Heart right ventricle (tissue), 16 donors: ENCODE data around the gene IGFLR1. TPM values are rescaled to one million over a fixed set of nuclear protein-coding genes. Genes with fewer than 3 reads are reported as not detected.
"Not testable (repeated sequence)": the region's sequence is repeated elsewhere in the genome, so short reads cannot be mapped to it uniquely, and the experiment has no call there.

Source experiments
- ATAC-seq, 8 donors: fragments of 200-7000 bp; cut with Tn5 transposase; one replicate each; pipeline ENCODE4 v1.9.1; 2020; ENCODE audit warnings: mild to moderate bottlenecking in 8 of 8, moderate library complexity in 8 of 8, moderate number of reproducible peaks in 1 of 8
- DNase-seq, 2 donors: peaks; one replicate each; pipeline ENCODE4 v3.0.0-alpha.2; 2020
- H3K27ac ChIP-seq, 10 donors: fragments of 200-600 bp; sonication (generic) in 2 of 10; one replicate each; pipeline versions ENCODE4 v1.5.0 to v1.8.0; 2020 to 2022; ENCODE audit warnings: mild to moderate bottlenecking in 3 of 10
- H3K27me3 ChIP-seq, 7 donors: fragments of 200-600 bp; one replicate each; pipeline ENCODE4 v1.8.0; 2021 to 2022; ENCODE audit warnings: mild to moderate bottlenecking in 2 of 7
- H3K36me3 ChIP-seq, 9 donors: fragments of 200-600 bp; sonication (generic) in 1 of 9; one replicate each; pipeline versions ENCODE4 v1.5.0 to v1.8.0; 2020 to 2022; ENCODE audit warnings: mild to moderate bottlenecking in 2 of 9
- H3K4me1 ChIP-seq, 9 donors: fragments of 200-600 bp; sonication (generic) in 1 of 9; one replicate each; pipeline versions ENCODE4 v1.5.0 to v1.8.0; 2020 to 2022; ENCODE audit warnings: mild to moderate bottlenecking in 4 of 9
- H3K4me3 ChIP-seq, 10 donors: fragments of 200-600 bp; sonication (generic) in 2 of 10; one replicate each; pipeline versions ENCODE4 v1.5.0 to v1.8.0; 2020 to 2022; ENCODE audit warnings: mild to moderate bottlenecking in 7 of 10, moderate library complexity in 2 of 10
- H3K9me3 ChIP-seq, 11 donors: fragments of 200-600 bp in 10 of 11; sonication (generic) in 2 of 11; one replicate each; pipeline versions ENCODE4 v1.5.0 to v1.8.0; 2013 to 2022; ENCODE audit warnings: mild to moderate bottlenecking in 2 of 11, control low read depth in 1 of 11, moderate library complexity in 1 of 11
- WGBS, 2 donors: extraction: QIAGEN DNeasy Blood & Tissue Kit; methylation state at CpG; one replicate each; pipeline ENCODE4 v1.1.7; 2013; ENCODE audit warnings: inconsistent platforms in 1 of 2; 5-methylcytosine and 5-hydroxymethylcytosine counted together
- intact Hi-C, 10 donors: fragments of 100-400 bp; cut with DNase I; formaldehyde crosslinking; loops; one replicate each; pipeline versions ENCODE4 v1.11.1 to v1.14.2; 2022
- polyA plus RNA-seq, 2 donors: library from polyadenylated mRNA; stranded (reverse); fragments of 200-250 nt; gene quantifications; one replicate each; pipeline ENCODE4 v1.2.3, GENCODE V29; 2013
- total RNA-seq, 10 donors: library from RNA; stranded (reverse); fragmentation: NEBNext Ultra II Directional in 3 of 10; extraction: Animal tissue kit (Norgen Biotek cat#: 25700) in 3 of 10; gene quantifications; one replicate each; pipeline versions ENCODE4 v1.2.1 to v1.2.4, GENCODE V29; 2021 to 2023
- TF ChIP-seq, protein P1 (sequence below), 9 donors: fragments of 200-600 bp; sonication (generic) in 2 of 9; IDR thresholded peaks; one replicate each; pipeline versions ENCODE4 v1.5.0 to v1.8.0; 2021 to 2022; ENCODE audit warnings: antibody characterized with exemption in 9 of 9, mild to moderate bottlenecking in 5 of 9, moderate library complexity in 1 of 9
- donor health status: Arrhythmogenic right ventricular cardiomyopathy.
- donor health status: ischemic (EF 13 %, LVEDD 7.1; RV severe dilation, severe dysfunction).
- donor health status: healthy with polysubstance abuse.
- donor health status: DM: no; HTN: yes; CAD: no.
- donor health status: DM: no; HTN: no; CAD: no.
- donor health status: ischemic (EF 25% LVEDD 6.9; RV normal size, moderate dysfunction).
- donor health status: ischemic (EF 25% LVEDD 5.7; RV mildly dilated, moderate dysfunction).
- donor health status: healthy.
- donor health status: DM: yes; HTN: yes; CAD: no.
- donor health status: Ischemic cardiomyopathy.
- donor health status: ischemic (EF 35%, LVEDD 5.7; RV mildly dilated, moderate dysfunction).
- donor health status: nonischemic (EF 11% LVEDD 7.7; RV severe dilation, severe dysfunction).
- donor health status: DM: yes; HTN: yes; CAD: no.
- donor health status: PGD.
- donor health status: ischemic (EF 29% LVEDD 5.4; RV normal size, mild dysfunction).
- donor health status: nonischemic (EF 23%, LVEDD 6.1; RV moderate dilation, normal function).

Gene IGFLR1
- total and polyA plus RNA-seq, 12 donors = 1.1 to 17.1 (median 2.5) TPM

GRCh38 chr19:35693422-35693821, 48.8 kb downstream of the IGFLR1 start:
- ATAC-seq = peak in 6 of 8 donors; percentile 12 to 66 (median 20)

GRCh38 chr19:35692010-35692409, 50.2 kb downstream of the IGFLR1 start:
- ATAC-seq = no peak
- intact Hi-C loops = loop anchor here in 5 of 10 donors (2.0 to 10.0 kb wide), 4 partner anchors 123 to 240 kb away; partner anchors contain the start of gene PRODH2 (in 2 of the 5)
- WGBS, 2 donors = 78 to 87% methylated on average over 11 of the region's 11 CpGs

More at GRCh38 chr19:35693422-35693821, 48.8 kb downstream of the IGFLR1 start:
- Histone ChIP-seq H3K4me1 (peaks cover 0 to 4% (median 0%) of the 10 kb centered on the region in 9 donors), H3K4me3 (no peak overlapping the region), H3K36me3 (no peaks in the 10 kb centered on the region), H3K9me3 (no peaks in the 10 kb centered on the region), H3K27ac (no peak overlapping the region), H3K27me3 (peaks cover 0 to 9% (median 0%) of the 10 kb centered on the region in 7 donors)
- WGBS, 2 donors = 15 to 17% methylated on average over 8 of the region's 8 CpGs
- DNase-seq = no peak
- TF ChIP-seq, protein P1, sequence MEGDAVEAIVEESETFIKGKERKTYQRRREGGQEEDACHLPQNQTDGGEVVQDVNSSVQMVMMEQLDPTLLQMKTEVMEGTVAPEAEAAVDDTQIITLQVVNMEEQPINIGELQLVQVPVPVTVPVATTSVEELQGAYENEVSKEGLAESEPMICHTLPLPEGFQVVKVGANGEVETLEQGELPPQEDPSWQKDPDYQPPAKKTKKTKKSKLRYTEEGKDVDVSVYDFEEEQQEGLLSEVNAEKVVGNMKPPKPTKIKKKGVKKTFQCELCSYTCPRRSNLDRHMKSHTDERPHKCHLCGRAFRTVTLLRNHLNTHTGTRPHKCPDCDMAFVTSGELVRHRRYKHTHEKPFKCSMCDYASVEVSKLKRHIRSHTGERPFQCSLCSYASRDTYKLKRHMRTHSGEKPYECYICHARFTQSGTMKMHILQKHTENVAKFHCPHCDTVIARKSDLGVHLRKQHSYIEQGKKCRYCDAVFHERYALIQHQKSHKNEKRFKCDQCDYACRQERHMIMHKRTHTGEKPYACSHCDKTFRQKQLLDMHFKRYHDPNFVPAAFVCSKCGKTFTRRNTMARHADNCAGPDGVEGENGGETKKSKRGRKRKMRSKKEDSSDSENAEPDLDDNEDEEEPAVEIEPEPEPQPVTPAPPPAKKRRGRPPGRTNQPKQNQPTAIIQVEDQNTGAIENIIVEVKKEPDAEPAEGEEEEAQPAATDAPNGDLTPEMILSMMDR (IDR thresholded peaks at IDR 0.05) = no peak
- intact Hi-C loops = loop anchor here in 7 of 10 donors (1.0 to 10.0 kb wide), 6 partner anchors 23 to 239 kb away; partner anchors contain the start of gene PRODH2 (in 2 of the 7)

GRCh38 chr19:35691106-35691505, 51.1 kb downstream of the IGFLR1 start:
- DNase-seq, H3K4me1 ChIP-seq, H3K36me3 ChIP-seq, ATAC-seq, H3K27ac ChIP-seq, H3K9me3 ChIP-seq, H3K4me3 ChIP-seq: not testable (repeated sequence)
- peaks cover 0 to 12% (median 0%) of the 10 kb centered on the region in 7 donors for H3K27me3 ChIP-seq
- intact Hi-C loops = loop anchor here in 4 of 10 donors (5.0 to 10.0 kb wide), 3 partner anchors 124 to 241 kb away; partner anchors contain the start of gene PRODH2 (in 2 of the 4)
- 93 to 94% methylated on average over 30 to 37 of the region's 37 CpGs for WGBS, 2 donors

More at GRCh38 chr19:35692010-35692409, 50.2 kb downstream of the IGFLR1 start:
- H3K27me3 ChIP-seq = peaks cover 0 to 12% (median 0%) of the 10 kb centered on the region in 7 donors
- H3K36me3 ChIP-seq = no peaks in the 10 kb centered on the region
- no peak overlapping the region for H3K4me3 ChIP-seq
- H3K4me1 ChIP-seq = peaks cover 0 to 4% (median 0%) of the 10 kb centered on the region in 9 donors
- no peak for DNase-seq
- H3K9me3 ChIP-seq = no peaks in the 10 kb centered on the region
- no peak overlapping the region for H3K27ac ChIP-seq
- TF ChIP-seq, protein P1 (IDR thresholded peaks at IDR 0.05) = no peak

GRCh38 chr19:35689836-35690235, 52.4 kb downstream of the IGFLR1 start:
- TF ChIP-seq, protein P1 (IDR thresholded peaks at IDR 0.05) = no peak
- Histone ChIP-seq H3K4me3 (no peak overlapping the region), H3K27me3 (peaks cover 0 to 12% (median 0%) of the 10 kb centered on the region in 7 donors), H3K9me3 (no peaks in the 10 kb centered on the region), H3K4me1 (peaks cover 0 to 4% (median 0%) of the 10 kb centered on the region in 9 donors), H3K36me3 (no peaks in the 10 kb centered on the region), H3K27ac (no peak overlapping the region)
- ATAC-seq (no peak), DNase-seq (no peak)
- 40 to 59% methylated on average over 4 of the region's 4 CpGs for WGBS, 2 donors
- intact Hi-C loops = loop anchor here in 4 of 10 donors (5.0 to 10.0 kb wide), 3 partner anchors 125 to 242 kb away; partner anchors contain the start of gene PRODH2 (in 2 of the 4)

Other genes with a start within 250 kb of the IGFLR1 start
- 10 to 100 TPM in 3 of 10 donors, 1 to 10 TPM in 7; 2.0 to 15.7 (median 7.6) TPM for gene DMKN, start 228.8 kb downstream of the IGFLR1 start, total RNA-seq
- gene DMKN, start 228.8 kb downstream of the IGFLR1 start, polyA plus RNA-seq = 10 to 100 TPM in 1 of 2 donors, 1 to 10 TPM in 1; 7.8 to 32.2 TPM
- gene SBSN, start 214.1 kb downstream of the IGFLR1 start, total RNA-seq = not detected
- gene SBSN, start 214.1 kb downstream of the IGFLR1 start, polyA plus RNA-seq = under 1 TPM in 1 of 2 donors, not detected in 1; 0.20 TPM
- not detected for gene GAPDHS, start 209.0 kb downstream of the IGFLR1 start, total RNA-seq
- gene GAPDHS, start 209.0 kb downstream of the IGFLR1 start, polyA plus RNA-seq = not detected
- gene TMEM147, start 196.8 kb downstream of the IGFLR1 start, total RNA-seq = 100 to 1,000 TPM in 3 of 10 donors, 10 to 100 TPM in 7; 62.8 to 103 (median 74.7) TPM
- 100 to 1,000 TPM in 1 of 2 donors, 10 to 100 TPM in 1; 78.0 to 229 TPM for gene TMEM147, start 196.8 kb downstream of the IGFLR1 start, polyA plus RNA-seq
- not detected for gene ATP4A, start 178.8 kb downstream of the IGFLR1 start, total RNA-seq
- not detected for gene ATP4A, start 178.8 kb downstream of the IGFLR1 start, polyA plus RNA-seq
- not detected for gene PMIS2, start 156.3 kb downstream of the IGFLR1 start, total RNA-seq
- not detected for gene PMIS2, start 156.3 kb downstream of the IGFLR1 start, polyA plus RNA-seq
- gene HAUS5, start 129.7 kb downstream of the IGFLR1 start, total RNA-seq = 1 to 10 TPM; 3.2 to 9.3 (median 4.7) TPM
- gene HAUS5, start 129.7 kb downstream of the IGFLR1 start, polyA plus RNA-seq = 10 to 100 TPM in 1 of 2 donors, 1 to 10 TPM in 1; 4.3 to 14.1 TPM
- 10 to 100 TPM; 43.5 to 57.8 (median 53.2) TPM for gene RBM42, start 113.4 kb downstream of the IGFLR1 start, total RNA-seq
- 10 to 100 TPM; 76.3 to 93.1 TPM for gene RBM42, start 113.4 kb downstream of the IGFLR1 start, polyA plus RNA-seq
- under 1 TPM in 4 of 10 donors, not detected in 6; 0.26 to 0.55 (median 0.28) TPM for gene ETV2, start 100.7 kb downstream of the IGFLR1 start, total RNA-seq
- gene ETV2, start 100.7 kb downstream of the IGFLR1 start, polyA plus RNA-seq = 1 to 10 TPM in 1 of 2 donors, under 1 TPM in 1; 0.59 to 1.5 TPM
- 1,000 to 10,000 TPM; 1,085 to 1,585 (median 1,381) TPM for gene COX6B1, start 94.1 kb downstream of the IGFLR1 start, total RNA-seq
- gene COX6B1, start 94.1 kb downstream of the IGFLR1 start, polyA plus RNA-seq = 1,000 to 10,000 TPM; 2,189 to 5,346 TPM
- gene UPK1A, start 75.9 kb downstream of the IGFLR1 start, total RNA-seq = under 1 TPM in 1 of 10 donors, not detected in 9; 0.38 TPM
- gene UPK1A, start 75.9 kb downstream of the IGFLR1 start, polyA plus RNA-seq = under 1 TPM in 1 of 2 donors, not detected in 1; 0.03 TPM
- under 1 TPM in 1 of 10 donors, not detected in 9; 0.12 TPM for gene ZBTB32, start 37.9 kb downstream of the IGFLR1 start, total RNA-seq
- gene ZBTB32, start 37.9 kb downstream of the IGFLR1 start, polyA plus RNA-seq = under 1 TPM in 1 of 2 donors, not detected in 1; 0.03 TPM
- gene KMT2B, start 24.4 kb downstream of the IGFLR1 start, total RNA-seq = 10 to 100 TPM; 10.8 to 19.2 (median 14.6) TPM
- gene KMT2B, start 24.4 kb downstream of the IGFLR1 start, polyA plus RNA-seq = 10 to 100 TPM; 15.0 to 28.7 TPM
- gene U2AF1L4, start 3.0 kb upstream of the IGFLR1 start, total RNA-seq = 10 to 100 TPM; 17.4 to 35.1 (median 20.3) TPM
- gene U2AF1L4, start 3.0 kb upstream of the IGFLR1 start, polyA plus RNA-seq = 10 to 100 TPM; 11.5 to 57.7 TPM
- gene PSENEN, start 3.2 kb upstream of the IGFLR1 start, total RNA-seq = 10 to 100 TPM; 34.8 to 70.7 (median 44.9) TPM
- gene PSENEN, start 3.2 kb upstream of the IGFLR1 start, polyA plus RNA-seq = 100 to 1,000 TPM in 1 of 2 donors, 10 to 100 TPM in 1; 69.3 to 149 TPM
- 1 to 10 TPM; 4.0 to 9.3 (median 4.8) TPM for gene LIN37, start 6.1 kb upstream of the IGFLR1 start, total RNA-seq
- 10 to 100 TPM; 25.2 to 29.4 TPM for gene LIN37, start 6.1 kb upstream of the IGFLR1 start, polyA plus RNA-seq
- gene HSPB6, start 14.6 kb upstream of the IGFLR1 start, total RNA-seq = 1,000 to 10,000 TPM in 5 of 10 donors, 100 to 1,000 TPM in 5; 448 to 1,269 (median 1,031) TPM
- gene HSPB6, start 14.6 kb upstream of the IGFLR1 start, polyA plus RNA-seq = 100 to 1,000 TPM; 387 to 822 TPM
- gene PROSER3, start 15.7 kb upstream of the IGFLR1 start, total RNA-seq = 10 to 100 TPM in 5 of 10 donors, 1 to 10 TPM in 5; 7.0 to 14.7 (median 9.7) TPM
- gene PROSER3, start 15.7 kb upstream of the IGFLR1 start, polyA plus RNA-seq = 1 to 10 TPM; 5.5 to 9.7 TPM
- gene ARHGAP33, start 33.1 kb upstream of the IGFLR1 start, total RNA-seq = 1 to 10 TPM; 1.3 to 9.5 (median 5.6) TPM
- gene ARHGAP33, start 33.1 kb upstream of the IGFLR1 start, polyA plus RNA-seq = 10 to 100 TPM in 1 of 2 donors, 1 to 10 TPM in 1; 2.2 to 10.1 TPM
- gene PRODH2, start 70.4 kb upstream of the IGFLR1 start, total RNA-seq = not detected
- not detected for gene PRODH2, start 70.4 kb upstream of the IGFLR1 start, polyA plus RNA-seq
- under 1 TPM in 2 of 10 donors, not detected in 8; 0.07 to 0.12 TPM for gene NPHS1, start 110.1 kb upstream of the IGFLR1 start, total RNA-seq
- not detected for gene NPHS1, start 110.1 kb upstream of the IGFLR1 start, polyA plus RNA-seq
- gene KIRREL2, start 114.5 kb upstream of the IGFLR1 start, total RNA-seq = under 1 TPM in 2 of 10 donors, not detected in 8; 0.12 to 0.35 TPM
- not detected for gene KIRREL2, start 114.5 kb upstream of the IGFLR1 start, polyA plus RNA-seq
- 10 to 100 TPM; 13.6 to 63.5 (median 26.0) TPM for gene APLP1, start 126.1 kb upstream of the IGFLR1 start, total RNA-seq
- gene APLP1, start 126.1 kb upstream of the IGFLR1 start, polyA plus RNA-seq = 10 to 100 TPM in 1 of 2 donors, 1 to 10 TPM in 1; 2.7 to 24.2 TPM
- gene NFKBID, start 158.1 kb upstream of the IGFLR1 start, total RNA-seq = 1 to 10 TPM in 9 of 10 donors, under 1 TPM in 1; 0.66 to 7.8 (median 3.7) TPM
- 1 to 10 TPM; 2.3 to 4.8 TPM for gene NFKBID, start 158.1 kb upstream of the IGFLR1 start, polyA plus RNA-seq
- gene HCST, start 160.1 kb upstream of the IGFLR1 start, total RNA-seq = 10 to 100 TPM in 1 of 10 donors, 1 to 10 TPM in 9; 1.7 to 22.8 (median 4.5) TPM
- 10 to 100 TPM; 10.6 to 17.6 TPM for gene HCST, start 160.1 kb upstream of the IGFLR1 start, polyA plus RNA-seq
- 100 to 1,000 TPM in 1 of 10 donors, 10 to 100 TPM in 6, 1 to 10 TPM in 3; 8.4 to 122 (median 18.2) TPM for gene TYROBP, start 165.8 kb upstream of the IGFLR1 start, total RNA-seq
- 10 to 100 TPM; 23.9 to 60.9 TPM for gene TYROBP, start 165.8 kb upstream of the IGFLR1 start, polyA plus RNA-seq
- gene LRFN3, start 193.9 kb upstream of the IGFLR1 start, total RNA-seq = 1 to 10 TPM; 3.4 to 9.6 (median 5.8) TPM
- gene LRFN3, start 193.9 kb upstream of the IGFLR1 start, polyA plus RNA-seq = 1 to 10 TPM; 3.7 to 8.2 TPM